ENCODE data around the gene GAMT. TPM values are rescaled to one million over a fixed set of nuclear protein-coding genes. Genes with fewer than 3 reads are reported as not detected.

Gene GAMT
- total RNA-seq, 1 donor, result 40.6 TPM

- H3K4me3 ChIP-seq (ENCODE audit: low read depth, low read length), result no peak overlapping the region
- TF ChIP-seq CTCF (IDR thresholded peaks at IDR 0.05; ENCODE audit: insufficient read depth, low read length), result no peak
- no peak for DNase-seq (ENCODE audit: low read depth)
Measured at GRCh38 chr19:1377176-1377964, 24.0 kb downstream of the GAMT start.

- TF ChIP-seq CTCF (IDR thresholded peaks at IDR 0.05; ENCODE audit: insufficient read depth, low read length), result no peak
- no peak for DNase-seq (ENCODE audit: low read depth)
- H3K4me3 ChIP-seq (ENCODE audit: low read depth, low read length), result no peak overlapping the region
Measured at GRCh38 chr19:1376415-1376805, 24.9 kb downstream of the GAMT start.

- H3K4me3 ChIP-seq (ENCODE audit: low read depth, low read length), result no peak overlapping the region
- no peak for TF ChIP-seq CTCF (IDR thresholded peaks at IDR 0.05; ENCODE audit: insufficient read depth, low read length)
- DNase-seq (ENCODE audit: low read depth), result no peak
Measured at GRCh38 chr19:1374250-1374577, 27.1 kb downstream of the GAMT start.

GRCh38 chr19:1373534-1374249 lies 27.6 kb downstream of the GAMT start:
- no peak for TF ChIP-seq CTCF (IDR thresholded peaks at IDR 0.05; ENCODE audit: insufficient read depth, low read length)
- no peak for DNase-seq (ENCODE audit: low read depth)
- H3K4me3 ChIP-seq (ENCODE audit: low read depth, low read length), result no peak overlapping the region

GRCh38 chr19:1373042-1373533 lies 28.3 kb downstream of the GAMT start:
- no peak for TF ChIP-seq CTCF (IDR thresholded peaks at IDR 0.05; ENCODE audit: insufficient read depth, low read length)
- no peak overlapping the region for H3K4me3 ChIP-seq (ENCODE audit: low read depth, low read length)
- no peak for DNase-seq (ENCODE audit: low read depth)

- no peak for DNase-seq (ENCODE audit: low read depth)
- H3K4me3 ChIP-seq (ENCODE audit: low read depth, low read length), result no peak overlapping the region
- TF ChIP-seq CTCF (IDR thresholded peaks at IDR 0.05; ENCODE audit: insufficient read depth, low read length), result no peak
Measured at GRCh38 chr19:1370579-1371361, 30.6 kb downstream of the GAMT start.
